ENCODE measurements around the gene FNDC3A.

- TF ChIP-seq POLR2A (IDR thresholded peaks at IDR 0.05; ENCODE audit: extremely low read depth, insufficient read length) (no peak), CTCF (IDR thresholded peaks at IDR 0.05; ENCODE audit: low read depth, low read length) (no peak)
Observed at GRCh38 chr13:49213997-49214916, 238.5 kb downstream of the FNDC3A start.

Measured in NB4 (cell line).